Panc1 (cell line): ENCODE data around the gene BACE1. TPM values are rescaled to one million over a fixed set of nuclear protein-coding genes. Genes with fewer than 3 reads are reported as not detected.

Experiments used
- ATAC-seq: fragments of 200-7000 bp; cut with Tn5 transposase; 2 replicates; pipeline ENCODE4 v1.9.1; 2020; ENCODE audit warnings: mild to moderate bottlenecking, moderate library complexity
- BruUV-seq: library from RNA; stranded (reverse); fragments of 400-500 nt; replicated peaks from 2 replicates; lab custom pipeline; 2021; lab: Mats Ljungman, UMichigan
- CTCF ChIA-PET: fragments of 300-600 bp; sonication (Branson Sonifier 250); formaldehyde crosslinking; loops from one replicate; lab custom pipeline; 2022; ENCODE audit warnings: antibody characterized with exemption; lab: Charles Lee
- POLR2A ChIA-PET: fragments of 300-600 bp; sonication (Branson Sonifier 250); formaldehyde crosslinking; loops from one replicate; lab custom pipeline; 2022; ENCODE audit warnings: antibody characterized with exemption; lab: Charles Lee
- DNase-seq: peaks from one replicate; pipeline ENCODE4 v3.0.0-alpha.2; 2010; ENCODE audit warnings: low read depth, low spot score
- H3K27ac ChIP-seq: 2 replicates; pipeline ENCODE4 v1.5.1; 2011; ENCODE audit warnings: mild to moderate bottlenecking, low read length, inconsistent platforms
- H3K27me3 ChIP-seq: fragments of 200-500 bp; sonication (Bioruptor generic); 2 replicates; pipeline ENCODE4 v1.6.0; 2014; ENCODE audit warnings: low read length, inconsistent platforms; ENCODE audit not compliant: control insufficient read depth, insufficient read depth
- H3K36me3 ChIP-seq: fragments of 200-500 bp; sonication (Bioruptor generic); 2 replicates; pipeline ENCODE4 v1.5.1; 2014; ENCODE audit warnings: inconsistent platforms, mild to moderate bottlenecking, low read length, moderate library complexity; ENCODE audit not compliant: control insufficient read depth, insufficient read depth
- H3K4me1 ChIP-seq: 2 replicates; pipeline ENCODE4 v1.5.1; 2011; ENCODE audit warnings: inconsistent platforms, mild to moderate bottlenecking, low read length, moderate library complexity; ENCODE audit not compliant: control insufficient read depth, insufficient read depth
- H3K4me3 ChIP-seq, 2 experiments: 2 replicates each; pipeline ENCODE4 v1.5.1; 2011 to 2012; ENCODE audit warnings: low read depth in 2 of 2, low read length in 2 of 2, mild to moderate bottlenecking in 2 of 2, inconsistent platforms in 1 of 2, moderate library complexity in 1 of 2
- H3K9me3 ChIP-seq: fragments of 200-500 bp; sonication (Bioruptor generic); 2 replicates; pipeline ENCODE4 v1.5.1; 2014; ENCODE audit warnings: low read depth, mild to moderate bottlenecking, inconsistent platforms, low read length, moderate library complexity; ENCODE audit not compliant: control insufficient read depth, insufficient read depth
- CTCF ChIP-seq: fragments of 450-650 bp; IDR thresholded peaks from 2 replicates; pipeline ENCODE4 v1.5.1; 2017; ENCODE audit warnings: mild to moderate bottlenecking
- POLR2AphosphoS5 ChIP-seq: IDR thresholded peaks from 2 replicates; pipeline ENCODE4 v1.6.1; 2012; ENCODE audit warnings: mild to moderate bottlenecking, low read depth, low read length, moderate library complexity
- REST ChIP-seq, 2 experiments: IDR thresholded peaks; 2 replicates each; pipeline ENCODE4 v1.6.1; 2011 to 2012; ENCODE audit warnings: low read depth in 2 of 2, control low read depth in 1 of 2, low read length in 1 of 2, mild to moderate bottlenecking in 1 of 2, moderate library complexity in 1 of 2; ENCODE audit not compliant: insufficient read depth in 1 of 2
- SIN3A ChIP-seq: IDR thresholded peaks from 2 replicates; pipeline ENCODE4 v1.6.1; 2012; ENCODE audit warnings: low read depth, mild to moderate bottlenecking, low read length, moderate library complexity, borderline replicate concordance; ENCODE audit not compliant: insufficient read depth
- TCF7L2 ChIP-seq: IDR thresholded peaks from 2 replicates; pipeline ENCODE4 v1.6.1; 2011; ENCODE audit warnings: mild to moderate bottlenecking, low read depth, low read length, inconsistent platforms
- in situ Hi-C: cut with HindIII; loops from 2 replicates; pipeline ENCODE4 v1.10.0; 2016; ENCODE audit warnings: low sequenced_read_pairs, low pct_unique_long_range_greater_than_20kb
- intact Hi-C: fragments of 100-400 bp; cut with micrococcal nuclease; formaldehyde crosslinking; loops from one replicate; pipeline ENCODE4 v1.10.0; 2022; ENCODE audit not compliant: unreplicated experiment
- total RNA-seq: library from RNA; stranded (reverse); gene quantifications from one replicate; pipeline ENCODE4 v1.2.1, GENCODE V29; 2021; ENCODE audit not compliant: unreplicated experiment

BACE1 gene
- total RNA-seq, 1 experiment from 2014 or later = 4.9 TPM

- in situ Hi-C loops (no loop called here), intact Hi-C loops (no loop called here)
- Histone ChIP-seq H3K9me3 (no peaks in the 10 kb centered on the region), H3K36me3 (peaks cover 10% of the 10 kb centered on the region), H3K4me1 (no peaks in the 10 kb centered on the region), H3K27ac (no peak overlapping the region), H3K27me3 (no peaks in the 10 kb centered on the region), H3K4me3 (no peak overlapping the region)
- no TSS peak for BruUV-seq
- POLR2A ChIA-PET = no interaction called here
- CTCF ChIA-PET = no interaction called here
- TF ChIP-seq TCF7L2 (no peak), POLR2AphosphoS5 (no peak)
- DNase-seq = no peak
- no peak for ATAC-seq
These were observed 64.5 kb downstream of the BACE1 start for GRCh38 chr11:117251506-117251905.

GRCh38 chr11:117249571-117249970 lies 66.5 kb downstream of the BACE1 start:
- ATAC-seq = no peak
- no peaks in the 10 kb centered on the region for H3K4me1 ChIP-seq
- TF ChIP-seq CTCF (no peak), SIN3A (no peak), POLR2AphosphoS5 (no peak), TCF7L2 (no peak), REST (IDR thresholded peaks at IDR 0.05; ENCODE audit: insufficient read depth in 1 of 2, low read depth in 2 of 2, low read length in 1 of 2) (no peak)
- H3K27ac ChIP-seq = no peak overlapping the region
- CTCF ChIA-PET = no interaction called here
- TSS peak; percentile 28 for BruUV-seq
- H3K36me3 ChIP-seq = peaks cover 15% of the 10 kb centered on the region
- no peaks in the 10 kb centered on the region for H3K9me3 ChIP-seq
- H3K4me3 ChIP-seq = no peak overlapping the region
- DNase-seq = no peak
- POLR2A ChIA-PET = no interaction called here
- H3K27me3 ChIP-seq = no peaks in the 10 kb centered on the region
- intact Hi-C loops (no loop called here), in situ Hi-C loops (no loop called here)

- no peaks in the 10 kb centered on the region for H3K27me3 ChIP-seq
- H3K9me3 ChIP-seq = no peaks in the 10 kb centered on the region
- ATAC-seq (no peak), DNase-seq (no peak)
- ChIA-PET CTCF (no interaction called here), POLR2A (no interaction called here)
- in situ Hi-C loops = no loop called here
- TF ChIP-seq SIN3A (no peak), TCF7L2 (no peak), CTCF (no peak)
- intact Hi-C loops = no loop called here
- H3K27ac ChIP-seq = no peak overlapping the region
- H3K4me3 ChIP-seq = no peak overlapping the region
- peaks cover 15% of the 10 kb centered on the region for H3K36me3 ChIP-seq
- no peaks in the 10 kb centered on the region for H3K4me1 ChIP-seq
- no TSS peak for BruUV-seq
These were observed 67.7 kb downstream of the BACE1 start for GRCh38 chr11:117248341-117248740.
